Hepatocyte (in vitro differentiated cells): ENCODE data around the gene TAP1.

Experiments used
- EZH2 ChIP-seq: fragments of 200-600 bp; sonication (generic); IDR thresholded peaks from 2 replicates; pipeline ENCODE4 v1.6.1; 2016; ENCODE audit warnings: antibody characterized with exemption, mild to moderate bottlenecking, borderline replicate concordance
- TF ChIP-seq, protein P1 (sequence below): fragments of 200-600 bp; sonication (generic); IDR thresholded peaks from 2 replicates; pipeline ENCODE4 v1.5.1; 2016; ENCODE audit warnings: antibody characterized with exemption, mild to moderate bottlenecking; ENCODE audit not compliant: poor library complexity

GRCh38 chr6:32842021-32842650 lies 11.4 kb downstream of the TAP1 start:
- TF ChIP-seq, protein P1, sequence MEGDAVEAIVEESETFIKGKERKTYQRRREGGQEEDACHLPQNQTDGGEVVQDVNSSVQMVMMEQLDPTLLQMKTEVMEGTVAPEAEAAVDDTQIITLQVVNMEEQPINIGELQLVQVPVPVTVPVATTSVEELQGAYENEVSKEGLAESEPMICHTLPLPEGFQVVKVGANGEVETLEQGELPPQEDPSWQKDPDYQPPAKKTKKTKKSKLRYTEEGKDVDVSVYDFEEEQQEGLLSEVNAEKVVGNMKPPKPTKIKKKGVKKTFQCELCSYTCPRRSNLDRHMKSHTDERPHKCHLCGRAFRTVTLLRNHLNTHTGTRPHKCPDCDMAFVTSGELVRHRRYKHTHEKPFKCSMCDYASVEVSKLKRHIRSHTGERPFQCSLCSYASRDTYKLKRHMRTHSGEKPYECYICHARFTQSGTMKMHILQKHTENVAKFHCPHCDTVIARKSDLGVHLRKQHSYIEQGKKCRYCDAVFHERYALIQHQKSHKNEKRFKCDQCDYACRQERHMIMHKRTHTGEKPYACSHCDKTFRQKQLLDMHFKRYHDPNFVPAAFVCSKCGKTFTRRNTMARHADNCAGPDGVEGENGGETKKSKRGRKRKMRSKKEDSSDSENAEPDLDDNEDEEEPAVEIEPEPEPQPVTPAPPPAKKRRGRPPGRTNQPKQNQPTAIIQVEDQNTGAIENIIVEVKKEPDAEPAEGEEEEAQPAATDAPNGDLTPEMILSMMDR = no peak
- TF ChIP-seq EZH2 = no peak
